Suprapubic skin (tissue), 3 donors: ENCODE data around the gene SLC6A6.

Source experiments
- CTCF ChIP-seq, 2 donors: fragments of 200-600 bp in 1 of 2; fragments of 450-650 bp in 1 of 2; sonication (generic) in 1 of 2; IDR thresholded peaks; one replicate each; pipeline ENCODE4 v1.5.1; 2016 to 2019; ENCODE audit warnings: antibody characterized with exemption in 2 of 2, mild to moderate bottlenecking in 1 of 2, moderate library complexity in 1 of 2
- EP300 ChIP-seq: sonication (generic); formaldehyde crosslinking; IDR thresholded peaks from one replicate; pipeline ENCODE4 v1.6.1; 2017; ENCODE audit warnings: antibody characterized with exemption
- POLR2A ChIP-seq, 2 donors: fragments of 450-650 bp; IDR thresholded peaks; one replicate each; pipeline ENCODE4 v1.6.1; 2017; ENCODE audit warnings: antibody characterized with exemption in 2 of 2, mild to moderate bottlenecking in 2 of 2, moderate library complexity in 2 of 2

GRCh38 chr3:14363379-14363778 lies 39.0 kb upstream of the SLC6A6 start:
- no peak for TF ChIP-seq CTCF (IDR thresholded peaks at IDR 0.05)
- TF ChIP-seq POLR2A (IDR thresholded peaks at IDR 0.05): no peak
- no peak for TF ChIP-seq EP300
